HG03558 (cell line): ENCODE results near the gene MRPS11.
"Not testable (repeated sequence)": the region's sequence is repeated elsewhere in the genome, so short reads cannot be mapped to it uniquely, and the experiment has no call there.

Experiments used
- ATAC-seq: cut with Tn5 transposase; IDR thresholded peaks from one replicate; pipeline ENCODE4 v1.9.1; 2021; ENCODE audit warnings: moderate number of reproducible peaks; ENCODE audit not compliant: unreplicated experiment; ENCODE audit errors: extremely low read depth

Gene MRPS11

GRCh38 chr15:88487796-88488523 is 20.5 kb downstream of the MRPS11 start:
- no peak for ATAC-seq

- no peak for ATAC-seq
These were observed 21.8 kb downstream of the MRPS11 start for GRCh38 chr15:88489321-88489720.

GRCh38 chr15:88490036-88490435 is 22.5 kb downstream of the MRPS11 start:
- no peak for ATAC-seq

- ATAC-seq = no peak
These were observed 23.6 kb downstream of the MRPS11 start for GRCh38 chr15:88491158-88491557.

- no peak for ATAC-seq
These were observed 26.3 kb downstream of the MRPS11 start for GRCh38 chr15:88493844-88494243.

GRCh38 chr15:88497109-88497765 is 29.7 kb downstream of the MRPS11 start:
- ATAC-seq = no peak

- no peak for ATAC-seq
These were observed 31.5 kb downstream of the MRPS11 start for GRCh38 chr15:88498996-88499395.

GRCh38 chr15:88504445-88504844 is 36.9 kb downstream of the MRPS11 start:
- no peak for ATAC-seq

- no peak for ATAC-seq
These were observed 38.2 kb downstream of the MRPS11 start for GRCh38 chr15:88505721-88506120.

GRCh38 chr15:88506628-88507027 is 39.1 kb downstream of the MRPS11 start:
- no peak for ATAC-seq

- ATAC-seq = no peak
These were observed 41.8 kb downstream of the MRPS11 start for GRCh38 chr15:88509321-88509720.

GRCh38 chr15:88509964-88510363 is 42.5 kb downstream of the MRPS11 start:
- ATAC-seq = no peak

GRCh38 chr15:88511161-88511560 is 43.7 kb downstream of the MRPS11 start:
- no peak for ATAC-seq

- no peak for ATAC-seq
These were observed 44.6 kb downstream of the MRPS11 start for GRCh38 chr15:88512078-88512477.

- ATAC-seq = no peak
These were observed 45.1 kb downstream of the MRPS11 start for GRCh38 chr15:88512601-88513000.

GRCh38 chr15:88513195-88513594 is 45.7 kb downstream of the MRPS11 start:
- ATAC-seq = no peak

GRCh38 chr15:88518903-88519302 is 51.4 kb downstream of the MRPS11 start:
- ATAC-seq = no peak

- ATAC-seq = not testable (repeated sequence)
These were observed 56.6 kb downstream of the MRPS11 start for GRCh38 chr15:88524094-88524493.

GRCh38 chr15:88525418-88525817 is 57.9 kb downstream of the MRPS11 start:
- no peak for ATAC-seq

- no peak for ATAC-seq
These were observed 58.9 kb downstream of the MRPS11 start for GRCh38 chr15:88526247-88526879.

- no peak for ATAC-seq
These were observed 61.6 kb downstream of the MRPS11 start for GRCh38 chr15:88529021-88529630.
